Aorta (tissue), 5 donors: ENCODE results near the gene TRIOBP. TPM values are rescaled to one million over a fixed set of nuclear protein-coding genes. Genes with fewer than 3 reads are reported as not detected.
"Not testable (repeated sequence)": the region's sequence is repeated elsewhere in the genome, so short reads cannot be mapped to it uniquely, and the experiment has no call there.

ENCODE experiments used
- ATAC-seq: fragments of 200-7000 bp; cut with Tn5 transposase; one replicate; pipeline ENCODE4 v1.9.1; 2022; ENCODE audit warnings: moderate library complexity; ENCODE audit not compliant: low FRiP score
- DNase-seq, 2 donors: peaks; one replicate each; pipeline ENCODE4 v3.0.0-alpha.2; 2020
- H3K27ac ChIP-seq, 2 donors: one replicate each; pipeline ENCODE4 v1.5.1; 2013; ENCODE audit warnings: low read length in 2 of 2, mild to moderate bottlenecking in 2 of 2, moderate library complexity in 2 of 2, control low read depth in 1 of 2, inconsistent platforms in 1 of 2, low read depth in 1 of 2
- H3K27me3 ChIP-seq, 2 donors: one replicate each; pipeline ENCODE4 v1.6.1; 2013; ENCODE audit warnings: control low read depth in 1 of 2, low read length in 1 of 2, mild to moderate bottlenecking in 1 of 2, moderate library complexity in 1 of 2; ENCODE audit not compliant: insufficient read depth in 2 of 2, control insufficient read depth in 1 of 2
- H3K36me3 ChIP-seq, 2 donors: one replicate each; pipeline ENCODE4 v1.6.1; 2013; ENCODE audit warnings: control low read depth in 1 of 2, low read length in 1 of 2, mild to moderate bottlenecking in 1 of 2; ENCODE audit not compliant: insufficient read depth in 2 of 2, control insufficient read depth in 1 of 2
- H3K4me1 ChIP-seq, 2 donors: one replicate each; pipeline ENCODE4 v1.6.1; 2013; ENCODE audit warnings: low read length in 2 of 2, control low read depth in 1 of 2, mild to moderate bottlenecking in 1 of 2, moderate library complexity in 1 of 2; ENCODE audit not compliant: insufficient read depth in 2 of 2, control insufficient read depth in 1 of 2
- H3K4me3 ChIP-seq, 2 donors: one replicate each; pipeline ENCODE4 v1.5.1; 2013; ENCODE audit warnings: low read length in 2 of 2, control low read depth in 1 of 2, mild to moderate bottlenecking in 1 of 2
- H3K9me3 ChIP-seq: one replicate; pipeline ENCODE4 v1.6.1; 2013; ENCODE audit warnings: mild to moderate bottlenecking, low read length; ENCODE audit not compliant: control insufficient read depth
- WGBS, 2 donors: extraction: QIAGEN DNeasy Blood & Tissue Kit; methylation state at CpG; one replicate each; pipeline ENCODE4 v1.1.7; 2013; 5-methylcytosine and 5-hydroxymethylcytosine counted together
- intact Hi-C, 2 donors: fragments of 100-400 bp; cut with DNase I; formaldehyde crosslinking; loops; one replicate each; pipeline versions ENCODE4 v1.14.2 to v1.15.0; 2022
- long read RNA-seq, 2 donors: library from polyadenylated mRNA; unstranded; transcript quantifications; one replicate each; pipeline ENCODE4 v2.0.0, GENCODE V29; 2020 to 2021
- polyA plus RNA-seq, 2 donors: library from polyadenylated mRNA; stranded (reverse); fragments of 200-250 nt; gene quantifications; one replicate each; pipeline ENCODE4 v1.2.3, GENCODE V29; 2013
- total RNA-seq, 2 donors: library from RNA; stranded (reverse); fragmentation: NEBNext Ultra II Directional; extraction: Animal tissue kit (Norgen Biotek cat#: 25700); gene quantifications; one replicate each; pipeline ENCODE4 v1.2.1, GENCODE V29; 2021
- donor health status: healthy with polysubstance abuse.
- donor health status: Bipolar disorder and iron deficiency.
- donor health status: DM: no; HTN: no; CAD: no.
- donor health status: DM: no; HTN: no; CAD: no.
- donor health status: DM: yes; HTN: yes; CAD: no.

Gene TRIOBP, protein sequence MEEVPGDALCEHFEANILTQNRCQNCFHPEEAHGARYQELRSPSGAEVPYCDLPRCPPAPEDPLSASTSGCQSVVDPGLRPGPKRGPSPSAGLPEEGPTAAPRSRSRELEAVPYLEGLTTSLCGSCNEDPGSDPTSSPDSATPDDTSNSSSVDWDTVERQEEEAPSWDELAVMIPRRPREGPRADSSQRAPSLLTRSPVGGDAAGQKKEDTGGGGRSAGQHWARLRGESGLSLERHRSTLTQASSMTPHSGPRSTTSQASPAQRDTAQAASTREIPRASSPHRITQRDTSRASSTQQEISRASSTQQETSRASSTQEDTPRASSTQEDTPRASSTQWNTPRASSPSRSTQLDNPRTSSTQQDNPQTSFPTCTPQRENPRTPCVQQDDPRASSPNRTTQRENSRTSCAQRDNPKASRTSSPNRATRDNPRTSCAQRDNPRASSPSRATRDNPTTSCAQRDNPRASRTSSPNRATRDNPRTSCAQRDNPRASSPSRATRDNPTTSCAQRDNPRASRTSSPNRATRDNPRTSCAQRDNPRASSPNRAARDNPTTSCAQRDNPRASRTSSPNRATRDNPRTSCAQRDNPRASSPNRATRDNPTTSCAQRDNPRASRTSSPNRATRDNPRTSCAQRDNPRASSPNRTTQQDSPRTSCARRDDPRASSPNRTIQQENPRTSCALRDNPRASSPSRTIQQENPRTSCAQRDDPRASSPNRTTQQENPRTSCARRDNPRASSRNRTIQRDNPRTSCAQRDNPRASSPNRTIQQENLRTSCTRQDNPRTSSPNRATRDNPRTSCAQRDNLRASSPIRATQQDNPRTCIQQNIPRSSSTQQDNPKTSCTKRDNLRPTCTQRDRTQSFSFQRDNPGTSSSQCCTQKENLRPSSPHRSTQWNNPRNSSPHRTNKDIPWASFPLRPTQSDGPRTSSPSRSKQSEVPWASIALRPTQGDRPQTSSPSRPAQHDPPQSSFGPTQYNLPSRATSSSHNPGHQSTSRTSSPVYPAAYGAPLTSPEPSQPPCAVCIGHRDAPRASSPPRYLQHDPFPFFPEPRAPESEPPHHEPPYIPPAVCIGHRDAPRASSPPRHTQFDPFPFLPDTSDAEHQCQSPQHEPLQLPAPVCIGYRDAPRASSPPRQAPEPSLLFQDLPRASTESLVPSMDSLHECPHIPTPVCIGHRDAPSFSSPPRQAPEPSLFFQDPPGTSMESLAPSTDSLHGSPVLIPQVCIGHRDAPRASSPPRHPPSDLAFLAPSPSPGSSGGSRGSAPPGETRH (N-terminal part only)
- 100 to 1,000 TPM in 1 of 2 donors, 10 to 100 TPM in 1; 86.0 to 113 TPM for total RNA-seq
- 10 to 100 TPM; 26.9 to 59.1 TPM for polyA plus RNA-seq
- long read RNA-seq, donor 1, transcript TRIOBP-203 (14 exons, 2,324 nt): major isoform, 121 of 276 reads
- long read RNA-seq, donor 1, partial matches to known transcripts: 84 of 276 reads
- long read RNA-seq, donor 1, other reads (novel, unspliced or antisense): 69 of 276 reads
- long read RNA-seq, donor 2, transcript TRIOBP-203 (14 exons, 2,324 nt): major isoform, 132 of 241 reads
- long read RNA-seq, donor 2, partial matches to known transcripts: 45 of 241 reads
- long read RNA-seq, donor 2, other reads (novel, unspliced or antisense): 60 of 241 reads

DNA sequence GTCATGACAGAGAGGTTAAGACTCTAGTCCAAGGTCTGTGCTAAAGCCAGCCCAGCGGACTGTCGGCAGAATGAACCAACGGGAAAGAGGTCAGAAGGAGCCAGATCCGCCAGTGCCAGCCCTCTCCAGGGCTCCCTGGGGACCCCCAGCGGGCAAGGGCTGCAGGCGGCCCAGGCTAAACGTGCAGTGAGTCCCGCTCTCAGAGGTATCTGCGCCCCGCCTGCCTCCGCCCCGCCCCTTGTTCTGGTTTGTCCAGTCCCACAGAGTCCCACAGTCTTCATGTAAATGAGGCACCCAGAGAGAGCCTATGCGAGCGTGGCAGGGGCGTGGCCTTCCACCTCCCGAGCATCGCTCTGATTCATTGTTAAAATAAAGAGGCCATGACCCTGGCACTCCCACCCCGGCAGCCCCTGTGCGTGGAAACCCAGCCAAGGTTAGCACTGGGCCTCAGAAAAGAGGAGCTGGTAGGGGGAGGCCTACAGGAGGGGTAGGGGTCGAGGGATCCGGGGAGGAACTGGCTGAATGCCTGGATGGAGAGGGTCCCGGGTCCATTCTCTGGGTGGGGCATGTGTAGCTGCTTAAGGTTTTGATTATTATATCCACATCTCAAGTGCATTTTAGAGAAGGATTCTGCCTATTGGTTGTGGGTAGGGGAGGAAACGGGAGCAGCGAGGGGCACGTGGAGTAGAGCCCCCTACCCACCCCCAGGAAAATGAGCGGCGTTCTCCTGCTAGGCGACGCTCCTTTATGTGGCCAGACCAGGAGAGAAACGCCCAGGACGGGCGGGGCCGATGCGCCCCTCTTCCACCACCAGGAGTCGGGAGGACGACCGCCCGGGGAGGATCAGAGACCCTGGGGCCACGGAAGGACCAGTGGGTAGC is at the start of gene TRIOBP:
Gene TRIOBP (plus strand): TSS at position 392 of the 881 bp plus-strand sequence. CDS start 4,318 bp downstream, outside the sequence.
- intact Hi-C loops: no loop called here
- Histone ChIP-seq H3K9me3 (no peaks in the 10 kb centered on the region), H3K4me1 (no peaks in the 10 kb centered on the region), H3K4me3 (no peak within 1 kb of the TSS), H3K36me3 (no peaks in the 10 kb centered on the region), H3K27me3 (no peaks in the 10 kb centered on the region), H3K27ac (peak within 1 kb of the TSS in 1 of 2 donors; percentile 13)
- 13 to 14% methylated on average over 39 of the region's 39 CpGs for WGBS, 2 donors
- DNase-seq (peak; percentile 98), ATAC-seq (peak; percentile 95)

DNA sequence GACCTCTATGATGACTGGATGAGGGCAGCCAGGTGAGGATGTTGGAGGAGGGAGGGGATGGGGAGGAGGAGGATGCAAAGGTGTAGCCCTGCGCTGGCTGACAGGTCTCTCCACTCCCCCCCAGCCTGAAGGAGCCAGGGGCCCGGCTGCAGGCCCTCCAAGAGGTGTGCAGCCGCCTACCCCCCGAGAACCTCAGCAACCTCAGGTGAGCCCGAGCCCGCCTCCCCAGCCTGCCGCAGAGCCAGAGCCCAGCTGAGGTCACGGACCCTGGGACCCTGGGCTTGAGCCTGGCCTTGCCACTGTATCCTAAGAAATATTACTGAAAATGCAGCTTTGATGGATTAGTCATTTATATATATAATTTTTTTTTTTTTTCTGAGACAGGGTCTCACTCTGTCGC is 49.5 kb upstream of the TRIOBP start:
- no peak for ATAC-seq
- Histone ChIP-seq H3K36me3 (no peaks in the 10 kb centered on the region), H3K4me3 (no peak overlapping the region), H3K4me1 (no peaks in the 10 kb centered on the region), H3K27me3 (no peaks in the 10 kb centered on the region), H3K9me3 (no peaks in the 10 kb centered on the region), H3K27ac (no peak overlapping the region)
- intact Hi-C loops: no loop called here
- no peak for DNase-seq
- WGBS, 2 donors: 91 to 95% methylated on average over 9 of the region's 9 CpGs

- H3K4me3 ChIP-seq: no peak overlapping the region
- no peak overlapping the region for H3K27ac ChIP-seq
- DNase-seq (no peak), ATAC-seq (no peak)
- H3K4me1 ChIP-seq: no peaks in the 10 kb centered on the region
- 69 to 76% methylated on average over 9 of the region's 9 CpGs for WGBS, 2 donors
- no peaks in the 10 kb centered on the region for H3K27me3 ChIP-seq
- no peaks in the 10 kb centered on the region for H3K36me3 ChIP-seq
- no peaks in the 10 kb centered on the region for H3K9me3 ChIP-seq
- intact Hi-C loops: no loop called here
These were observed 48.9 kb upstream of the TRIOBP start for GRCh38 chr22:37647928-37648327.

GRCh38 chr22:37650463-37651136 is 46.2 kb upstream of the TRIOBP start:
- Histone ChIP-seq H3K27ac (no peak overlapping the region), H3K27me3 (no peaks in the 10 kb centered on the region), H3K36me3 (no peaks in the 10 kb centered on the region), H3K4me3 (no peak overlapping the region), H3K9me3 (no peaks in the 10 kb centered on the region), H3K4me1 (no peaks in the 10 kb centered on the region)
- intact Hi-C loops: no loop called here
- DNase-seq (no peak), ATAC-seq (no peak)
- 96% methylated on average over 17 of the region's 17 CpGs for WGBS, 2 donors

DNA sequence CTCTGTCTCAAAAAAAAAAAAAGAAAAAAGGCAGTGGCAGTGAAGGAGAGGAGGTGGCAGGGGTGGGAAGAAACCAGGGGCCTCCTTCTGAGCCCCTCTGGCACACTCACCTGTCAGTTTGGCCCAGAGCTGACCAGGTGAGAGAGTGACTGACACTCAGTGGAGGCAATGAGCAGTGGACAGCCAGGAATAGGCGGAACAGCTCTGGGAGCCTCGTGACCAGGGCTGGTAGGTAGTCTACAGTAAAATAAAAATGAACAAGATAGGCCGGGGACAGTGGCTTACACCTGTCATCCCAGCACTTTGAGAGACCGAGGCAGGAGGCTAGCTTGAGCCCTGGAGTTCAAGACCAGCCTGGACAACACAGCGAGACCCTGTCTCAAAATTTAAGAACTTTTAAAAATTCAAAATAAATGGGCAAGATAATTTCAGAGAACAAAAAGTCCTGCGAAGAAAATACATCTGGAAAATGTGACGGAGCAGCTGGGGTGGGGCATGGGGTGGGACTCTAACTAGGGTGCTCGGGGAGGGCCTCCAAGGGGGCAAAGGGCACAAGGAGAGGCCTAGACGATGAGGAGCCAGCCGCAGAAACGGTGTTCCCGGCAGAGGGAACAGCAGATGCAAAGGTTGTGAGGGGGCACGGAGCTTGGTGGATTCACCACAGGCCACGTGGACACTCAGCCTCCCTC is 42.1 kb upstream of the TRIOBP start:
- H3K27ac ChIP-seq: no peak overlapping the region
- no peak overlapping the region for H3K4me3 ChIP-seq
- intact Hi-C loops: no loop called here
- no peaks in the 10 kb centered on the region for H3K4me1 ChIP-seq
- no peaks in the 10 kb centered on the region for H3K36me3 ChIP-seq
- 89 to 90% methylated on average over 12 to 14 of the region's 14 CpGs for WGBS, 2 donors
- ATAC-seq (no peak), DNase-seq (no peak)
- H3K9me3 ChIP-seq: no peaks in the 10 kb centered on the region
- H3K27me3 ChIP-seq: no peaks in the 10 kb centered on the region

DNA sequence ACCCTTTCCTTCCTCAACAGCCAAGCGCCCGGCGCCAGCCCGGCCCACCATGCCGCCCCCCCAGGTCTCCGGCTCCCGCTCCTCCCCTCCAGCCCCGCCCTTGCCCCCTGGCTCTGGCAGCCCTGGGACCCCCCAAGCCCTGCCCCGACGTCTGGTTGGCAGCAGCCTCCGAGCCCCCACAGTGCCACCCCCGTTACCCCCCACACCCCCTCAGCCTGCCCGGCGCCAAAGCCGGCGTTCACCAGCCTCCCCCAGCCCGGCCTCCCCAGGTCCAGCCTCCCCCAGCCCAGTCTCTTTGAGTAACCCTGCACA is 41.6 kb upstream of the TRIOBP start:
- intact Hi-C loops: no loop called here
- Histone ChIP-seq H3K4me3 (no peak overlapping the region), H3K36me3 (no peaks in the 10 kb centered on the region), H3K27me3 (no peaks in the 10 kb centered on the region), H3K9me3 (no peaks in the 10 kb centered on the region), H3K4me1 (no peaks in the 10 kb centered on the region), H3K27ac (no peak overlapping the region)
- DNase-seq (no peak), ATAC-seq (no peak)
- WGBS, 2 donors: 89 to 98% methylated on average over 10 to 17 of the region's 17 CpGs

DNA sequence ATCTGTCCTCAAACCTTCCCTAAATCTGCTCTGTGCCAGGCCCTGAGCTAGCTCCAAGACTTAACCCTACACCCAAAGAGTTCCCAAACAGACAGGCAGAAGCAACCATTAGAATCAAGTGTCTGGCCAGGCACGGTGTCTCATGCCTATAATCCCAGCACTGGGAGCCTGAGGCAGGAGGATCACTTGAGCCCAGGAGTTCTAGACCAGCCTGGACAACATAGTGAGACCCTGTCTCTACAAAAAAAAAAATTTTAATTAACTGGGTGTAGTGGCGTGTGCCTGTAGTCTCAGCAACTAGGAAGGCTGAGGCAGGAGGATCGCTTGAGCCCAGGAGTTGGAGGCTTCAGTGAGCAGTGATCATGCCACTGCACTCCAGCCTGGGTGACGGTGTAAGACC is 40.3 kb upstream of the TRIOBP start:
- DNase-seq, H3K4me3 ChIP-seq, H3K27me3 ChIP-seq, H3K27ac ChIP-seq, H3K9me3 ChIP-seq, H3K36me3 ChIP-seq, intact Hi-C loops, H3K4me1 ChIP-seq, ATAC-seq: not testable (repeated sequence)
- 93 to 95% methylated on average over 4 of the region's 4 CpGs for WGBS, 2 donors
